HepG2 (cell line): Measurements from ENCODE around the gene SLC35D2. TPM values are rescaled to one million over a fixed set of nuclear protein-coding genes. Genes with fewer than 3 reads are reported as not detected.

ENCODE experiments used
- CEBPG ChIP-seq: IDR thresholded peaks from 2 replicates; pipeline ENCODE4 v1.6.1; 2016
- KMT2B ChIP-seq: IDR thresholded peaks from 2 replicates; pipeline ENCODE4 v1.6.1; 2016; ENCODE audit warnings: missing genetic modification reagents, missing compliant biosample characterization
- ZFP36 ChIP-seq: fragments of 150-350 bp; IDR thresholded peaks from 2 replicates; pipeline ENCODE4 v1.6.1; 2018; ENCODE audit warnings: borderline replicate concordance, low read length, low read depth; ENCODE audit not compliant: partially characterized antibody
- ZFP91 ChIP-seq: sonication (generic); formaldehyde crosslinking; IDR thresholded peaks from 2 replicates; pipeline ENCODE4 v1.9.0; 2022; ENCODE audit warnings: missing genetic modification reagents, mild to moderate bottlenecking, borderline replicate concordance
- ZKSCAN8 ChIP-seq: IDR thresholded peaks from 2 replicates; pipeline ENCODE4 v1.6.1; 2016; ENCODE audit warnings: borderline replicate concordance, missing genetic modification reagents, missing compliant biosample characterization
- ZNF205 ChIP-seq: IDR thresholded peaks from 2 replicates; pipeline ENCODE4 v1.6.1; 2018; ENCODE audit warnings: missing biosample characterization, missing genetic modification reagents
- ZNF329 ChIP-seq: sonication (generic); formaldehyde crosslinking; IDR thresholded peaks from 2 replicates; pipeline ENCODE4 v1.9.0; 2021; ENCODE audit warnings: low read depth, mild to moderate bottlenecking, missing genetic modification reagents
- ZNF350 ChIP-seq: sonication (generic); formaldehyde crosslinking; IDR thresholded peaks from 2 replicates; pipeline ENCODE4 v1.4.0; 2020; ENCODE audit warnings: mild to moderate bottlenecking, low read depth, missing genetic modification reagents, borderline replicate concordance
- ZNF788 ChIP-seq: sonication (generic); formaldehyde crosslinking; IDR thresholded peaks from 2 replicates; pipeline ENCODE4 v1.5.0; 2020; ENCODE audit warnings: mild to moderate bottlenecking, missing genetic modification reagents, borderline replicate concordance
- polyA plus RNA-seq, 8 experiments: library from polyadenylated mRNA; depleted of rRNA in 3 of 8; stranded (reverse) in 7 of 8; unstranded in 1 of 8; fragments of >200 nt; fragmentation: Illumina TruSeq in 4 of 8; extraction: Trizol in 4 of 8; gene quantifications; 2 replicates each; pipeline versions ENCODE4 v1.2.1 to v1.2.3, GENCODE V29; 2011 to 2016; ENCODE audit warnings: low read depth in 4 of 8, missing spikeins in 1 of 8, mixed read lengths in 1 of 8; ENCODE audit not compliant: insufficient read depth in 1 of 8
- total RNA-seq, 5 experiments: library from RNA; depleted of rRNA; stranded (reverse); fragments of >200 nt; fragmentation: Illumina TruSeq; extraction: Trizol; gene quantifications; 2 replicates each; pipeline ENCODE4 v1.2.3, GENCODE V29; 2016; ENCODE audit warnings: low read depth in 1 of 5
- TF ChIP-seq, protein P1 (sequence below): sonication (generic); formaldehyde crosslinking; IDR thresholded peaks from 2 replicates; pipeline ENCODE4 v1.4.0; 2020; ENCODE audit warnings: missing genetic modification reagents
- TF ChIP-seq, protein P2 (sequence below): sonication (generic); formaldehyde crosslinking; IDR thresholded peaks from 2 replicates; pipeline ENCODE4 v1.5.0; 2020; ENCODE audit warnings: missing genetic modification reagents
- TF ChIP-seq, protein P3 (sequence below): sonication (generic); formaldehyde crosslinking; IDR thresholded peaks from 2 replicates; pipeline ENCODE4 v1.8.0; 2022; ENCODE audit warnings: mild to moderate bottlenecking, missing genetic modification reagents
- TF ChIP-seq, protein P4 (sequence below), 2 experiments: fragments of 450-650 bp in 1 of 2; sonication (generic) in 1 of 2; formaldehyde crosslinking in 1 of 2; IDR thresholded peaks; 2 replicates each; pipeline versions ENCODE4 v1.6.1 to v1.8.0; 2016 to 2022; ENCODE audit warnings: antibody characterized with exemption in 1 of 2, mild to moderate bottlenecking in 1 of 2, missing genetic modification reagents in 1 of 2

The SLC35D2 gene
- total and polyA plus RNA-seq, 2 of the 13 experiments (the other 11 are each of a cell fraction or from before 2014, with no cell fraction given) = 96.2 to 103 TPM

DNA sequence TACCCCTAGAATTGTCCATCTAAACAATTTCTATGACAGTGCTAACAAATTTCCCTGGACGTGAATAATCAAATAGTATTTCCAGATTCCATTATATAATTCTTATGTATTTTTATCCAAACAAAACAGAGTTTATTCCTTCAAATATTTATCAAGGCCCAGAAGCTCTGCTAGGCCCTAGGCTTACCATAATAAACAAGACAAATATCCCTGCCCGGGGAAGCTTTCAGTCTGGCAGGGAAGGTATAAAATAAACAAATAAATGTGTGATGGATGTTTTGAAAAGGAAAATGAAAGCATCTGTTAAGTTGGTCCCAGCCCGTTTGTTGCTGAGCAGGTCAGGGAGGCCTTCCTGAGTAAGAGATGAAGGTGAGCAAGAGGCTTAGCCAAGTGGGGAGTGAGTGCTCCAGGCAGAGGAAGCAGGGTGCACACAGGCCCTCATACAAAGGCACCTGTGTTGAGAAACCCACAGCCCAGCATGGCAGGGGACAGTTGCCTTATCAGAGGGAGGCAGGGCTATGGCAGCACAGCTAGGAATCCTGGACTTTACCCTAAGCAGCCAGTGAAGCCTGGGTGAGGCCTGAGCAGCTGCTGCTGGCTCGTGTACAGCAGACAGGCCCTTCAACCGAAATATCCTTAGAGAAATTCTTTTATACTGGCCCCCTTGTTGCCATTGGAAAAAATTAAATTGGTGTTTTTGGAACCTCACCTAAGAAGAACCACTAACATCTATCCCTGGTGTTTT, 7.7 kb upstream of the SLC35D2 start (continued):
- TF ChIP-seq ZFP91 (peak; percentile 68; the same call in 1 of the 2 replicates), ZNF350 (peak; percentile 69; the same call in 1 of the 2 replicates), ZNF329 (no peak), ZKSCAN8 (CRISPR knock-in tag) (peak; percentile 73), ZNF205 (CRISPR knock-in tag) (peak; percentile 100), CEBPG (CRISPR knock-in tag) (peak; percentile 89), ZFP36 (no peak), KMT2B (peak; percentile 83), ZNF788 (peak; percentile 89; the same call in 1 of the 2 replicates)
- TF ChIP-seq, protein P1, sequence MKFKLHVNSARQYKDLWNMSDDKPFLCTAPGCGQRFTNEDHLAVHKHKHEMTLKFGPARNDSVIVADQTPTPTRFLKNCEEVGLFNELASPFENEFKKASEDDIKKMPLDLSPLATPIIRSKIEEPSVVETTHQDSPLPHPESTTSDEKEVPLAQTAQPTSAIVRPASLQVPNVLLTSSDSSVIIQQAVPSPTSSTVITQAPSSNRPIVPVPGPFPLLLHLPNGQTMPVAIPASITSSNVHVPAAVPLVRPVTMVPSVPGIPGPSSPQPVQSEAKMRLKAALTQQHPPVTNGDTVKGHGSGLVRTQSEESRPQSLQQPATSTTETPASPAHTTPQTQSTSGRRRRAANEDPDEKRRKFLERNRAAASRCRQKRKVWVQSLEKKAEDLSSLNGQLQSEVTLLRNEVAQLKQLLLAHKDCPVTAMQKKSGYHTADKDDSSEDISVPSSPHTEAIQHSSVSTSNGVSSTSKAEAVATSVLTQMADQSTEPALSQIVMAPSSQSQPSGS (CRISPR knock-in tag) = peak; percentile 75
- TF ChIP-seq, protein P2, sequence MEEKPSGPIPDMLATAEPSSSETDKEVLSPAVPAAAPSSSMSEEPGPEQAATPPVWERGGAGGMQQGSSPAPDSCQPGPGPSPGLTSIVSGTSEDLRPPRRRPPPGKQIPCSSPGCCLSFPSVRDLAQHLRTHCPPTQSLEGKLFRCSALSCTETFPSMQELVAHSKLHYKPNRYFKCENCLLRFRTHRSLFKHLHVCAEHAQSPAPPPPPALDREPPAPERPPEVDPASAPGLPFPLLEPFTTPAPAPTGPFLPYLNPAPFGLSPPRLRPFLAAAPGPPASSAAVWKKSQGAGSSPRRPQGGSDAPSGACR = peak; percentile 95
- TF ChIP-seq, protein P3, sequence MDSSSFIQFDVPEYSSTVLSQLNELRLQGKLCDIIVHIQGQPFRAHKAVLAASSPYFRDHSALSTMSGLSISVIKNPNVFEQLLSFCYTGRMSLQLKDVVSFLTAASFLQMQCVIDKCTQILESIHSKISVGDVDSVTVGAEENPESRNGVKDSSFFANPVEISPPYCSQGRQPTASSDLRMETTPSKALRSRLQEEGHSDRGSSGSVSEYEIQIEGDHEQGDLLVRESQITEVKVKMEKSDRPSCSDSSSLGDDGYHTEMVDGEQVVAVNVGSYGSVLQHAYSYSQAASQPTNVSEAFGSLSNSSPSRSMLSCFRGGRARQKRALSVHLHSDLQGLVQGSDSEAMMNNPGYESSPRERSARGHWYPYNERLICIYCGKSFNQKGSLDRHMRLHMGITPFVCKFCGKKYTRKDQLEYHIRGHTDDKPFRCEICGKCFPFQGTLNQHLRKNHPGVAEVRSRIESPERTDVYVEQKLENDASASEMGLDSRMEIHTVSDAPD = peak; percentile 67
- TF ChIP-seq, protein P4, sequence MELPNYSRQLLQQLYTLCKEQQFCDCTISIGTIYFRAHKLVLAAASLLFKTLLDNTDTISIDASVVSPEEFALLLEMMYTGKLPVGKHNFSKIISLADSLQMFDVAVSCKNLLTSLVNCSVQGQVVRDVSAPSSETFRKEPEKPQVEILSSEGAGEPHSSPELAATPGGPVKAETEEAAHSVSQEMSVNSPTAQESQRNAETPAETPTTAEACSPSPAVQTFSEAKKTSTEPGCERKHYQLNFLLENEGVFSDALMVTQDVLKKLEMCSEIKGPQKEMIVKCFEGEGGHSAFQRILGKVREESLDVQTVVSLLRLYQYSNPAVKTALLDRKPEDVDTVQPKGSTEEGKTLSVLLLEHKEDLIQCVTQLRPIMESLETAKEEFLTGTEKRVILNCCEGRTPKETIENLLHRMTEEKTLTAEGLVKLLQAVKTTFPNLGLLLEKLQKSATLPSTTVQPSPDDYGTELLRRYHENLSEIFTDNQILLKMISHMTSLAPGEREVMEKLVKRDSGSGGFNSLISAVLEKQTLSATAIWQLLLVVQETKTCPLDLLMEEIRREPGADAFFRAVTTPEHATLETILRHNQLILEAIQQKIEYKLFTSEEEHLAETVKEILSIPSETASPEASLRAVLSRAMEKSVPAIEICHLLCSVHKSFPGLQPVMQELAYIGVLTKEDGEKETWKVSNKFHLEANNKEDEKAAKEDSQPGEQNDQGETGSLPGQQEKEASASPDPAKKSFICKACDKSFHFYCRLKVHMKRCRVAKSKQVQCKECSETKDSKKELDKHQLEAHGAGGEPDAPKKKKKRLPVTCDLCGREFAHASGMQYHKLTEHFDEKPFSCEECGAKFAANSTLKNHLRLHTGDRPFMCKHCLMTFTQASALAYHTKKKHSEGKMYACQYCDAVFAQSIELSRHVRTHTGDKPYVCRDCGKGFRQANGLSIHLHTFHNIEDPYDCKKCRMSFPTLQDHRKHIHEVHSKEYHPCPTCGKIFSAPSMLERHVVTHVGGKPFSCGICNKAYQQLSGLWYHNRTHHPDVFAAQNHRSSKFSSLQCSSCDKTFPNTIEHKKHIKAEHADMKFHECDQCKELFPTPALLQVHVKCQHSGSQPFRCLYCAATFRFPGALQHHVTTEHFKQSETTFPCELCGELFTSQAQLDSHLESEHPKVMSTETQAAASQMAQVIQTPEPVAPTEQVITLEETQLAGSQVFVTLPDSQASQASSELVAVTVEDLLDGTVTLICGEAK (IDR thresholded peaks at IDR 0.05) = no peak
- TF ChIP-seq, protein P4 (CRISPR knock-in tag; IDR thresholded peaks at IDR 0.05) = peak; percentile 60; the same call in 1 of the 2 replicates
